Spleen (tissue), 7 donors: ENCODE results near the gene PCCA.

Experiments
- CTCF ChIP-seq, 11 experiments: fragments of 200-600 bp in 7 of 11; fragments of 450-650 bp in 4 of 11; sonication (generic) in 4 of 11; IDR thresholded peaks in 8 of 11; conservative IDR thresholded peaks in 3 of 11; 1 replicate in 7 of 11; 2 replicates in 4 of 11; pipeline versions ENCODE4 v1.4.0 to v1.8.0; 2016 to 2021; ENCODE audit warnings: antibody characterized with exemption in 11 of 11, inconsistent platforms in 4 of 11, mild to moderate bottlenecking in 1 of 11
- POLR2A ChIP-seq, 3 donors: fragments of 450-650 bp; IDR thresholded peaks; one replicate each; pipeline ENCODE4 v1.5.1; 2017; ENCODE audit warnings: antibody characterized with exemption in 3 of 3, mild to moderate bottlenecking in 1 of 3
- POLR2AphosphoS5 ChIP-seq, 3 donors: sonication (generic); formaldehyde crosslinking; IDR thresholded peaks; one replicate each; pipeline ENCODE4 v1.5.1; 2017; ENCODE audit warnings: antibody characterized with exemption in 3 of 3
- donor health status: DM: no; HTN: no; CAD: no; lungs with moderate emphysema.
- donor health status: DM: no; HTN: no; CAD: no.
- donor health status: DM: no; HTN: no; CAD: no.

DNA sequence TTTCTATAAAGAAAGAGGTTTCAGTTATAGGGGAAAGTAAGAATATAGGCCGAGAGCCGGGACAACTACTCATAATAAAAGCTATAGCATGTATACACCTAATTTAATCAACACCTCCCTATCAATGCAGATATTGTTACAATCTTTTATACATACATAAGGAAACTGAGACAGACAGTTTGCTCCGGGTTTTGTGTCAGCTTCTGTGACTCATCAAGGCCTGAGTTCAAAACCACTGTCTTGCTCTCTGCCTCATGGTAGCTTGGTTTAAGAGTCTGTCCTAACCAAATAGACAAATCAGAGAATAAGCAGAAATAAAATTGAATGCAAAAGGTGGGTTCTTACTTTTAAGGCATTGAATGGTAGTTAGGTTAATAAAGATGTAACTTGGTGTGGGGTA, 276.8 kb downstream of the PCCA start:
- TF ChIP-seq POLR2AphosphoS5 (IDR thresholded peaks at IDR 0.05) (no peak), CTCF (IDR thresholded peaks at IDR 0.05 in 8 of 11, conservative IDR thresholded peaks at IDR 0.05 in 3 of 11) (no peak), POLR2A (IDR thresholded peaks at IDR 0.05) (no peak)
